Germinal center (tissue), 1 donor: Measurements from ENCODE around the gene ITGB2.

ENCODE experiments used
- DNase-seq: peaks from one replicate; pipeline ENCODE4 v3.0.0; 2012; ENCODE audit warnings: mixed read lengths, low spot score

Gene ITGB2

DNA sequence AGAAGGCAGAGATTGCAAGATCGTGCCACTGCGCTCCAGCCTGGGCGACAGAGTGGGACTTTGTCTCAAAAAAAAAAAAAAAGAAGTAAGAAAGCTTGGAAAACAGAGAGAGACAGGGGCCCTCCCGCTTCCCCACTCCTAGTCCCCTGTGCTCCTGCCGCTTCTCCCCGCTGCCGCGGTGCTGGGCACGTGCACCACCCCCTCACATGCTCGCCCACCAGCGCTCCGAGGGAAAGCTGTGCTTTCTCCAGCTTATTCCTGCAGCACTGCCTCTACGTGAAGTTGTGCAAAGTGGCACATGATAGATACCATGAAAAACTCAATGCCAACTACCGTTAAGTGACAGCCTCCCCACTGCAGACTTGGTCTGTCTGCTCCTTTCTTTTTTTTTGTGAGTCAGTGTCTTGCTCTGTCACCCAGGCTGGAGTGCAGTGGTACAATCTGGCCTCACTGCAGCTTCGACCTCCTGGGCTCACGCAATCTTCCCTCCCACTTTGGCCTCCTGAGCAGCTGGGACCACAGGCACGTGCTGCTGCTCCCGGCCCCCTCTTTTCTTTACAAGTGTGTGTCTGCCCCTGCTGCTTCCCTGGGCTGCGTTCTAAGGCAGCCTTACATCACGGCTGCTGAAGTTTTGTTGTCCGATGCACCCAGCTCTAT, 34.6 kb upstream of the ITGB2 start:
- DNase-seq: no peak

GRCh38 chr21:44954281-44954771, 33.6 kb upstream of the ITGB2 start:
- DNase-seq: no peak

DNA sequence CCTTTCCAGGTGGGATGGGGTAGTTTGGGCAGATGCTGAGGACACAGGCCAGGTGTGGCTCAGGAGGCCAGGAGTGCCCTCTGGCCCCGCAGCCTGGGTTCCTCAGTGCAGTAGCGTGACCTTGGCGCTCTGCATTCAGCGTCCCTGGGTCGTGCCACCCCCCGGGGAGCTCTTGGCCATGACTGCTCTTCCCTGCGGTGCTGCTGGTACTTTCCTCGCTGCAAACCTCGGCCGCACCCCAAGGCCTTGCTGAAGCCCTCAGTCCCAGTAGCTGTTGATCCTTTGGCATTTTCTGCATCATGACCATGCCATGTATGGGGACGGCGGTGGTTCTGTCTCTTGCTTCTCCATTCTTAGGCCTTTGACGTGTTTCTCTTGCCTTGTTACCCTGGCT, 32.9 kb upstream of the ITGB2 start:
- DNase-seq: no peak

GRCh38 chr21:44952929-44953627, 32.4 kb upstream of the ITGB2 start:
- no peak for DNase-seq

DNA sequence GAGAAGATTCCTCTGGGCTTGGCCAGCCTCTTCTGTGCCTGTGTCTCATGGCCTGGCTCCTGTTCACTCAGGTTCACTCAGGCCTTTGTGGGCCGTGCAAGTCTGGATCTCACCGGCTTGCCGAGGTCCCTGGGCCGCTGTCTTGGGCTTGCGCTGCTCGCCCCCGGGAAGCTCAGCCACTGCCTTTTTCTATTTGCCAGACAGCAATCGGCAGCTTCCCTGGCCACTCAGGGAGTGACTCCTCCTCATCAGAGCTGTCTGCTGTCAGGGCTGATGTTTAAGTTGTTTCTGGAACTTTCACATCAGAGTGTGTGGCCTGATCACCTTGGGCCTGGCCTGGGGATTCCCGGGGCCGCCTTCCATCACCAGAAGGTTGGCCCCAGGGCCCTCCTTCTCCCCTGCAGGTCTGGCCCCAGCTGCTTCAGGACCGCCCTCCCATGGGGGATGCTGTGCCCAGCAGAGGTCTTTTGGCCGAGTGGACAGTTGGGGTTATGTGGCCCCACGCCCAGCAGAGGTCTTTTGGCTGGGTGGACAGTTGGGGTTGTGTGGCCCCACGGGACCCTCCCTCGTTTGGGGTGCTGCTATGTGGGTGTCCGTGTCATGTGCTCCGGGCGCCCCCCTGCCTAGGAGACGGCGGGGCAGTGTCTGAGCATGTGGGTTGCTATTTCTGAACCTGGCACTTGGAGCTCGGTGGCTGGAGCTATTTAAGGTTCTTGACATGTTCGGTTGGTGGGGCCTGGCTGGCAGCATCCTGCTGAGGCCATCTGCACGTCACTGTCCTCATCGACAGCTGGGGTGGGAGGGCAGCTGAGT, 31.6 kb upstream of the ITGB2 start:
- no peak for DNase-seq

DNA sequence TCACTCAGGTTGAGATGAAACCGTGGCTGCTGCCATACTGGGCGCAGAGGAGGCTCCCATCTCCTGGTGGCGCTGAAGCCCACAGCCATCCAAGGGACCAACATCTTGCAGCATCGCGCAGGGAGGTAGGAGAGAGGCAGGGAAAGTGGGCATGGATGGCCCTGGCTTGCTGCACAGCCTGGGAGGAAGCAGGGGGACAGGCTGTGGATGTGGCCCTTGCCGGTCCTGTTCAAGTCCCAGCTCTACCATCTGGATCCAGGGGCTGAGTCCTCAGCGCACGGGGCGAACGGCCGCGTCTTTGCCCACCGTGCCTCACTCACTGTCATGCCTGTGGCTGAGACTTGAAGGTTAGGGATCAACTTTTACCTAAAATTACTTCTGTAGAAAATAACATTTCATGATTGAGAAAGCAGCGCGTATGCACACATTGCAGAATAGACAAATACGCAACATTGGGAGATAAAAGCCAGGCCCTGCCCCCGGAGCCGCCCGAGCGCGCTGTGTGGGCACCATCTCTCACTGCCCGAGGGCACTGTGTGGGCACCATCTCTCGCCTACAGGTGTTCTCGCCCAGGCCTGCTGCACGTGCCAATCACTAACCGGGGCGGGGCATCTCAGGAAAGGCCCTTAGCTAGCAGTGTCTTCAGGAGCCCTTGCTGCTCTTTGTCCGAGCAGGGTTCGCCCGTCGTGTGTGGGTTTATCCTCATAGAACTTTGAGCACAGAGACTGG, 30.7 kb upstream of the ITGB2 start:
- DNase-seq: no peak

DNA sequence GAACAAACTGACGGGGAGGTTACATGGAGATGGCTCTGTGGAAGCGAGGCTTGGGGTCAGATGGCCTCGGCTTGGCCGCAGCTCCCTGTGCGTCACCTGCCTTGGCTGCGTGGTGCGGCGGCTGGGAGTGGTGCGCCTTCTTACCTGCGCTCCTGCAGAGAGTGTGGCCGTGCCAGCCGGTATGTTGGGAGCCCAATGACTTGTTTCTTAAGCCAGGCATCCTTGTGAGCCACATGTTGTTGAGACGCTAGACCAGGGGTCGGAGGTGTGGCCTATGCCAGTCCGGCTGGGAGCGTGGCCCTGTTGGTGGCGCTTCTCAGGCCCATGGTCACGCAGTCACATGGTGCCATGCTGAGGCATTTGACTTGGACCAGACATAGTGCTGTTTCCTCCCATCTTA, 29.7 kb upstream of the ITGB2 start:
- no peak for DNase-seq

GRCh38 chr21:44949779-44950198, 29.1 kb upstream of the ITGB2 start:
- peak; percentile 82 for DNase-seq

DNA sequence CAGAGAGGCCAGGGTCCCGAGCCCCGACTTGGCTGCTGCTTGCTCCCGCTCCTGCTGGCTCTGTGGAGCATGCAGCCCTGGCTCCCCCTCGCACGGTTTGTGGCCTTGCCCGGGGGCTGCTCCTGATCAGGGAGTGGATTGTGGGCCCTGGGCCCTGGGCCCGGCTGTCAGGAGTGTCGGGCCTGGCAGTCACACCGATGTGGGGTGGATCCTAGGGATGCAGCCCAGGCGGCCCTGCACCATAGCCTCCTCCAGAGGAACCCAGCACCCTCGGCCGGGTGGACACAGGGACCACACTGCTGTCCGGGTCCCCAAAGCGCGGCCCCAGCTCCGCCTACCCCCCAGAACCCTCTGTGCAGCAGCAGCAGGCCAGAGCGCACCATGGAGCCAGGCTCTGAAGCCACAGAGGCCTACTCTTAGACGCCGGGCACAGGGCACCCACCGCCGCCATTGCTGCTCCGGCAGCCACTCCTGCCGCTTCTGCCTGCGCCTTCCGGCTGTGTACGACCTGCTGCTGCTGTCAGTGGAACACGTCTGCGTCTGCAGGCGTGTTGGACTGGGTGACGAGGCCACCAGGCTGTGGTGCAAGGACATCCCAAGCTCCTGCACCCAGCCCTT, 28.6 kb upstream of the ITGB2 start:
- no peak for DNase-seq

DNA sequence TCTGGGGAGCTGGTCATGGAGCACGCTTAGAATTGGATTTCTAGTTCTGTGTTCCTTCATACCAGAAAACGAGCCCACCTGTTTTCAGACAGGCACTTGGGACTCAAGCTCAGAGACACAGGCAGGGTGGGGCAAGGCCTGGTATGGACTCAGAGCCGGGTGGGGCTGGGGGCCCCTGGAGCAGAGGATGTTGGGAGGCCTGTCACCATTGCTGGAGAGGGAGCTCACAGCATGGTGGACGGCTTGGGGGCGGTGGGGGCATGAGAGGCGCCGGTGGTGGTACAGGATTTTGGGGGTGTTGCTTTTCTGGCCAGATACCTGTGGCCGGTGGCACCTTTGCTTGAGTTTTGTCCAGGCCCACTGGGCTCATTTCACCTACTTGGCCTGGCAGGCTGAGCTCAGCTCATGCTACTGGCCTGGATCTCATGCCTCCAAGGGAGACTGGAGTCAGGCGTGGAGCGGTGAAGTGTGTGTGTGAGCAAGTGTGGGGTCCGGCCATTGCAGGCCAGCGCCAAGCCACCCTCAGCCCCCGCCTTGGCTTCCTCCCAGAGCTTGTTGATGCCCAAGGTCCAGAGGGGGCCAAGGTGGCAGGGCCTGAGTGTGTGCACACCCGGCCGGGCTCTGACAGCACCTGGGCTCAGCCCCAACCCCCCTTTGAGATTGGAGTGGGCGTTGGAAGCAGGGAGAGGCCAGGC, 27.9 kb upstream of the ITGB2 start:
- DNase-seq: no peak

DNA sequence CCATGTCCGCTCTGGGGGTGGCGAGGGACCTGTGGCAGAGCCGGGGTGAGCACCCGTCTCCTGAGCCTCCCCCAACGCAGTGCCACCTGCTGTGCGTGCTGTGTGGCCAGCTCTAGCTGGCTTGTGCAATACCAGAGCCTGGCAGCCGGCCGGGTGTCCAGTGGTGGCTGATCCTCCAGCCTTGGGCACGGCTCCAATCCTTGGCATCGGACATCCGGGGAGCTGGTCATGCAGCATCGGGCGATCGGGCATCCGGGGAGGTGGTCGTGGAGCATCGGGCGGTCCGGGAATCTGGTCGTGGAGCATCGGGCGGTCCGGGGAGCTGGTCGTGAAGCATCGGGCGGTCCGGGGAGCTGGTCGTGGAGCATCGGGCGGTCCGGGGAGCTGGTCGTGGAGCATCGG, 27.2 kb upstream of the ITGB2 start:
- no peak for DNase-seq

DNA sequence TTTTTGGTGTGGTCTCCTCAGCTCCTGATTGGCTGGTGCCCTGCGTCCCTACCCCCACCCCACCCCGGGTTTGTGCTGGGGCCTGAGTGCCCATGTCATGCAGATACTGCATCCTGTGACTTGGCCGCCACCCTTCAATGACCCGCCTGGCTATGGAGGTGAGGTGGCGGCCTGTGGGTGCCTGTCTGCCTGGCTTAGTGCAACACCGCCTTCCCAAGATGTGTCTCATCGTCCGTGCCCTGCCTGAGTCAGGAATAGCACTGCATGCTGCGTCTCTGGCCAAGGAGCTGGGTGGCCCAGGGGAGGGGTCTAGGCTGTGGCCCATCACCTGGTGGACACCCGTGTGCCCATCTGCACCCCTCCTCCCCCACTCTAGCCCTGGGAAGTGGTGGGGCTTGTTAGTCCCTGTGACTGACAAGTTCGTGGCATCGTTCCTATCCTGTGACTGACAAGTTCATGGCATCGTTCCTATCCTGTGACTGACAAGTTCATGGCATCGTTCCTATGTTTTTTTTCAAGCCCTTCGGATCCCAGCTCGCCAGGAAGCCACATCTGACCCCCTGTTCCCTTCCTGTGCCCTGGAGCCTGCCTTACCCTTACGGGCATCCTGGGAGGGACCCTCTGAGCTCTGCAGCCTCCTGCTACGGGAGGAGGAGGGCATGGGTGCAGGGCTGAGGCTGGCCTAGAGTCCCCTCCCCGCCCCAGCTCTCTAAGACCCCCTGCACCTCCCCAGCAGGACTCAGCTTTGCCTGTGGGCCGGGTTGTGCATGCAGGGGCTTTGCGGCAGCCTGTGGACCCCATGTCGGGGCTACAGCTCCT, 26.6 kb upstream of the ITGB2 start:
- no peak for DNase-seq

DNA sequence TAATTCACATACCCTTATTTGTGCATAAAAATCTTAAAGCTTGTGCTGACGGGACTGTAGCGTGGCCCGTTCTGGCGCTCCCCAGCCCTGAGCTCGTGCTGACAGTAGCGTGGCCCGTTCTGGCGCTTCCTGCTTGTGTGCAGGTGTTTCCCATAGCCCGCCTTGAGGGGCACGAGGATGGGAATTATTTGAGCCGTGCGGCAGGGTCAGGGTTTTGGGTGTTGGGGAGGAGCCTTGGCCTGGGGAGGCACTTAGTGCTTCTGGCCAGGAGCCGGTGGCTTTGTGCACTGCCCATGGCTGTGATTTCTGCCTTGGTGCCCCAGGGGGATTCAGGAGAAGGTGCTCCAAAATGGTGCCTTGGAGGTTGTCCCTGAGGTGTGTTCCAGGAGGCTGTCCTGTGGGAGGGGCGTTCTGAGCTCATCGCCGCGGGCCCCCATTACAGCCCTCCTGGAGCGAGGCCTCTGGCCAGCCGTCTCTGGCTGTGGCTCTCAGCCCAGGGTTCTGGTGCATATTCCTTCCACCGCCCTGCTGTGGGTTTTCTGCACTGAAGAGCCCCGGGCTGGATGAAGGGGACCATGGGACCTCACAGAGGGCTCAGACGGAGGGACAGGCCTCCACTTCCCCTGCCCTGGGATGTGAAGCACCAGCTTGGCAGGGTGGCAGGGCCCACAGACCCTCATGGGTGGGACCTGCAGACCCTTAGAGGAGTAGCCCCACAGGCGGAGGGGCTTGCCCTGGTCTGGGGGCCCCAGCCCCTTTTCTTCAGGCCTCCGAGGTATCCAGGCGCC, 25.7 kb upstream of the ITGB2 start:
- no peak for DNase-seq

DNA sequence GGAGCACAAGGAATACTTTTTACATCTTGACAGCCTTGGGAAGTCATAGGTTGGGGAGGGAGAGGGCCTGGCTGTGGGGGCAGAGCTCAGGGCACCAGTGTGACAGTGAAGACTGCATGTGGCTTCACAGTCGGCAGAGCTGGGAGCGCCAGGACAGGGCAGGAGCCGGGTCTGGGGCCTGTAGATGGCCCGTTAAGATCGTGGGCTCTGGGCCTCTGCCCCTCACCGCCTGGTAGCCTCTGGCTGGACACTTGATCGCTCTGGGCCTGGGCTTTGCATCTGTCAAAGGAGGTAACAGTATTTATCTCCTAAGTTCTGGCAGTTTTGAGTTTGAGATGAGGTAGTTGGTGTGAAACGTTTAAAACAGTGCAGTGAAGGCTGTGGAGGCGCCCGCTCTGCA, 23.9 kb upstream of the ITGB2 start:
- DNase-seq: no peak

GRCh38 chr21:44943686-44944550, 23.2 kb upstream of the ITGB2 start:
- no peak for DNase-seq

DNA sequence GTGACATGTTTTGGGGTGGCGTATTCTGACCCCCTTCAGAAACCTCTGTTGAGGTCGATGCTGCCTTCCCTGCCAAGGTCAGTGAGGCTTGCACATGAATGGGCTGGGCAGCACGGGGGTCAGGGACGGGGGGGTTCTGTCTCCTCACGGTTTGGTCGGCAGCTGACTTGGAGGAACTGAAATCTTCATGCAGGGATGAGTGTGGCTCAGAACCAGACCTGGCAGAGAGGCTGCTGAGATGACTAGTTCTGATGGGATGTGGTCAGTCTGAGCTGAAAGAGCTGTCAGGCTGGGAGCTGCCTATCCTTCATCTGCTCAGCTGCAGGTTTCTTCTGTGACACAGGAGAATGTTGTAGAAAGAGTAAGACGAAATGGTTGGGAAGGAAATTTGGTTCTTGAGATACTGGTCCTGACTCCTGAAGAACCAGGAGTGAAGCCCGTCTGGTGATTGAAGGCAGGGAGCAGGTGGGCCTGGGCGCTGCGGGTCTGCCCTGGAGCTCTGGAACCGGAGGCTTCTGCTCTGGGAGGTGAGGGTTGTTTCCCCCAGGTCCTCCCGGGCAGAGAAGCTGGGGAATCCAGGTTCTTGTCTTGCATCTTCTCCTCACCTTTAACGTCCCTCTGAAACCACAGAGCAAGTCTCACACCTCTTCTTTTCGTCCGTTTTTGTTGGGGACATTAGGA, 22.4 kb upstream of the ITGB2 start:
- DNase-seq: no peak

- DNase-seq: no peak
Observed at GRCh38 chr21:44942566-44942965, 21.9 kb upstream of the ITGB2 start.

DNA sequence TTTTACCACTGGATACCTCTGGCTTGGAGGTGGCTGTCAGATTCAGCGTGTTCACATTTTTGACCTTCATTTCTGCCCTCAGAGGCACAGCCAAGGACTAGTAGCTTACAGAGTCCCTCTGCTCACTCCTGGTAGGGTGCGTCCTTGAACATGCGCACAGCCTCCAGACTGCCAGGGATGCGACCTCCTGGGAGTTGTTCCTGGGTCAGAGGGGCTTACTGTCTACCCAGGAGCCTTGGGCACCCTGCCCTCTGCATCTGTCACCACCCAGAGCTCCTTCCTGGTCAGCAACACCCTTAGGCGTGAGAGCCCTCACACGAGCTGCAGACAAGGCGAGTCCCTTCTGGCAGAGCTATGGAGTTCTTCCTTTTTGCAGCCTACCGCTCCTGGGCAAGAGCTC, 20.9 kb upstream of the ITGB2 start:
- DNase-seq: no peak
